SKM-1 (cell line): ENCODE measurements around the gene SMARCB1.

ENCODE experiments used
- DNase-seq: peaks from one replicate; lab custom pipeline; 2025; ENCODE audit not compliant: unreplicated experiment; lab: John Stamatoyannopoulos, UW

Gene SMARCB1

GRCh38 chr22:23874871-23875270 lies 88.1 kb downstream of the SMARCB1 start:
- DNase-seq: no peak

DNA sequence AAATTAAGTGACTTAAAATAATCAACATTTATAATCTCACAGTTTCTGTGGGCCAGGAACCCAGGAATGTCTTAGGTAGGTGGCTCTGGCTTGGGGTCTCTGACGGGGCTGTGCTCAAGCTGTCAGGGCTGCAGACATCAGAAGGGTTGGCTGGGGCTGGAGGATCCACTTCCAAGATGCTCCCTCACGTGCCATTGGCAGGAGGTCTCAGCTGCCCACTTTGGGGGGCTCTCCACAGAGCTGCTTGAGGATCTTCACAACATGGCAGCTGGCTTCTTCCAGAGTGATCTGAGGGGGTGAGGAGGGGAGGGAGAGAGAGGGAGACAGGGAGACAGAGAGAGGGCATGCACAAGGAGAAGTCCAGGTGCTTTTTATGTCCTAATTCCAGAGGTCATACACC lies 89.0 kb downstream of the SMARCB1 start:
- no peak for DNase-seq

DNA sequence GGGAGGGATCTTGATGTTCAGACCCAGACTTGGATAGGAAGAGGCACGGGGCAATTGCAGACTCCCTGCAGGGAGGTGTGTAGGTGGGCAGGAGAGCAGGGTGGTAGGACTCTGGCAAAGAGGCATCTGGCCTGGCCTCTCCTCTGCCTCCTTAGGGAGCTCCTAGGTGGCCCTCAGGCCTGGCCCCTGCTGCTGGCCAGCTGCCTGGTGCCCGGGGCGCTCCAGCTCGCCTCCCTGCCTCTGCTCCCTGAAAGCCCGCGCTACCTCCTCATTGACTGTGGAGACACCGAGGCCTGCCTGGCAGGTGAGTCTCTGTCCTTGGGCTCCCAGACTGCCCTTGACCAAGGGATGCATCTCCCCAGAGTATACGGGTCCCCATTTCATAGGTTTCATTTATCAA lies 90.8 kb downstream of the SMARCB1 start:
- no peak for DNase-seq

DNA sequence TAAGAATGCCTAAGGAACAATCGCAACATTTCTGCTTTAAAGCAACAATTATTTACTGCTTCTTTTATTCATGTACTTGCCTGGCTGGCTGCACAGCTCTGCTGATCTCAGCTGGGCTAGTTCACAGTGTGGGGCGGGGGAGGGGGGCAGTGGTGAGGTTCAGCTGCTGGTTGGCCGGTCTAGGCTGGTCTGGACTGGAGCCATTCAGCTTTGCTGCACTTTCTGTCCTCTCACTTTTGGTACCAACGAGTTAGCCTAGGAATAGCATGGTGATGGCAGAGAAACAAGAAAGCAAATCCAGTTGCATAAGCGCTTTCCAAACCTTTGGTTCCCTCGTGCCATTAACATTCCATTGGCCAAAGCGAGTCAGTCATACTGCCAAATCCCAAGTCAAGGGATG lies 91.5 kb downstream of the SMARCB1 start:
- DNase-seq: no peak

DNA sequence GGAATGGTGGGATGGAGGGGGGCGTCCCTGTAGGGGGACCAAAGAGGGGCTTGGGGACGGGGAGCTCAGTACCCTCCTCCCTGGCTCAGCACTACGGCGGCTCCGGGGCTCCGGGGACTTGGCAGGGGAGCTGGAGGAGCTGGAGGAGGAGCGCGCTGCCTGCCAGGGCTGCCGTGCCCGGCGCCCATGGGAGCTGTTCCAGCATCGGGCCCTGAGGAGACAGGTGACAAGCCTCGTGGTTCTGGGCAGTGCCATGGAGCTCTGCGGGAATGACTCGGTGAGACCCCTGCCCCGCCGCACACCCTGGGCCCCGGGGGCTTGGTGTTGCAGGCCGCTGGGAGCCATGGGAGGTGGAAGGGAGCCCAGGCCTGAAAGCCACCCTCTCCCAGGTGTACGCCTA lies 95.6 kb downstream of the SMARCB1 start:
- DNase-seq: no peak

DNA sequence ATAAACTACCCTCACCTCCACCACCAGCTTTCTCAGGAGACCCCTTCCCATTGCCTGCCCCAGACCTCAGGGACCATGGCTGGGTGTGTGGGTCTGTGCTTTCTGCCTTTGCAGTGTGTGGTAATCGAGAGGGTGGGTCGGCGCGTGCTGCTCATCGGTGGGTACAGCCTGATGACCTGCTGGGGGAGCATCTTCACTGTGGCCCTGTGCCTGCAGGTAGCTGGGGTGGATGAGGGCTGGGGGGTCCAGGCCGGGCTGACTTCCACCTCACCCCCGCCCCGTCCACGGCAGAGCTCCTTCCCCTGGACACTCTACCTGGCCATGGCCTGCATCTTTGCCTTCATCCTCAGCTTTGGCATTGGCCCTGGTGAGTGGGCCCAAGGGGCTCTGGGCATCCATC lies 96.9 kb downstream of the SMARCB1 start:
- no peak for DNase-seq

DNA sequence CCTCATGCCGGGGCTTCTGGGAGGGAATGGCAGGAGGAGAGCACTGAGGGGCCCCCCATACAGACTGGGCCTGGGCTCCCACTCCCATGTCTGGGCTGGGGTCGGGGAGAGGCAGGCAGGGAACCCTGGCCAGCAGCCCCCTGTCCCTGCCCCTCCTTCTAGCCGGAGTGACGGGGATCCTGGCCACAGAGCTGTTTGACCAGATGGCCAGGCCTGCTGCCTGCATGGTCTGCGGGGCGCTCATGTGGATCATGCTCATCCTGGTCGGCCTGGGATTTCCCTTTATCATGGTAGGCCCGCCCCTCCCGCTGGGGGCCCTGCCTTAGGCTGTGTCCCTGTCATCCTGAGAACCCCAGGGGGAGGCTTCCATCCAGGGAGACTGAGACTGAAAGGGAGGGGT lies 97.4 kb downstream of the SMARCB1 start:
- DNase-seq: no peak
